Cardiac muscle cell (in vitro differentiated cells and primary cell): Measurements from ENCODE around the gene OTUD1. TPM values are rescaled to one million over a fixed set of nuclear protein-coding genes. Genes with fewer than 3 reads are reported as not detected.

Experiments
- DNase-seq, 2 donors: peaks; one replicate each; pipeline versions ENCODE4 v3.0.0 to v3.0.0-alpha.2; 2010 to 2017; ENCODE audit warnings: low read depth in 1 of 2, low spot score in 1 of 2
- H3K27ac ChIP-seq: fragments of 200-600 bp; sonication (generic); 2 replicates; pipeline ENCODE4 v1.5.1; 2016
- H3K27me3 ChIP-seq: fragments of 200-600 bp; sonication (generic); 2 replicates; pipeline ENCODE4 v1.6.0; 2016; ENCODE audit warnings: control low read depth
- H3K36me3 ChIP-seq: fragments of 200-600 bp; sonication (generic); 2 replicates; pipeline ENCODE4 v1.5.1; 2016; ENCODE audit warnings: control low read depth
- H3K4me1 ChIP-seq: fragments of 200-600 bp; sonication (generic); 2 replicates; pipeline ENCODE4 v1.8.1; 2017; ENCODE audit warnings: low read depth, mild to moderate bottlenecking, mixed run types
- H3K4me3 ChIP-seq: fragments of 200-600 bp; sonication (generic); 2 replicates; pipeline ENCODE4 v1.5.1; 2016; ENCODE audit warnings: mild to moderate bottlenecking
- H3K9me3 ChIP-seq: fragments of 200-600 bp; sonication (generic); 2 replicates; pipeline ENCODE4 v1.5.1; 2017; ENCODE audit warnings: low read depth, mild to moderate bottlenecking, control low read depth
- CTCF ChIP-seq: IDR thresholded peaks from 2 replicates; pipeline ENCODE4 v1.5.1; 2012; ENCODE audit warnings: low read depth, mild to moderate bottlenecking, low read length
- polyA plus RNA-seq: library from polyadenylated mRNA; unstranded; fragments of >200 nt; fragmentation: Nextera tagmentation; extraction: Ambion mirVana; gene quantifications from 2 replicates; pipeline ENCODE4 v1.2.1, GENCODE V29; 2016
- total RNA-seq: library from RNA; depleted of rRNA; stranded (reverse); fragments of >200 nt; gene quantifications from 2 replicates; pipeline ENCODE4 v1.2.3, GENCODE V29; 2016

The OTUD1 gene
- total and polyA plus RNA-seq, 2 experiments from 2014 or later = 12.6 to 15.3 TPM

DNA sequence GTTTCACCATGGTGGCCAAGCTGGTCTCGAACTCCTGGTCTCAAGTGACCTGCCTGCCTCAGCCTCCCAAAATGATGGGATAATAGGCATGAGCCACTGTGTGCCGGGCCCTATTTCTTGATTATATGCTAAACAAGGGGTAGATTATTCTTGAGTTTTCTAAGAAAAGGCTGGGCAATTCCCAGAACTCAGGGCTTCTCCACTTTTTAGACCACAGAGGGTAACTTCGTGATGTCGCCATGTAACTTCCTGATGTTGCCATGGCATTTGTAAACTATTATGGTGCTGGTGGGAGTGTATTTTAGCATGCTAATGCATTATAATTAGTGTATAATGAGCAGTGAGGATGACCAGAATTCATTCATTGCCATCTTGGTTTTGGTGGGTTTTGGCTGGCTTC lies 35.8 kb downstream of the OTUD1 start:
- TF ChIP-seq CTCF = no peak
- Histone ChIP-seq H3K36me3 (no peaks in the 10 kb centered on the region), H3K4me3 (no peak overlapping the region), H3K4me1 (peaks cover 9% of the 10 kb centered on the region), H3K27ac (no peak overlapping the region), H3K27me3 (no peaks in the 10 kb centered on the region), H3K9me3 (no peaks in the 10 kb centered on the region)
- no peak for DNase-seq

- H3K36me3 ChIP-seq = no peaks in the 10 kb centered on the region
- H3K27me3 ChIP-seq = no peaks in the 10 kb centered on the region
- no peak overlapping the region for H3K27ac ChIP-seq
- H3K4me1 ChIP-seq = no peaks in the 10 kb centered on the region
- no peak overlapping the region for H3K4me3 ChIP-seq
- no peak for TF ChIP-seq CTCF
- peak in 1 of 2 donors; percentile 3 for DNase-seq
- no peaks in the 10 kb centered on the region for H3K9me3 ChIP-seq
Observed at GRCh38 chr10:23478570-23478969, 39.7 kb downstream of the OTUD1 start.

DNA sequence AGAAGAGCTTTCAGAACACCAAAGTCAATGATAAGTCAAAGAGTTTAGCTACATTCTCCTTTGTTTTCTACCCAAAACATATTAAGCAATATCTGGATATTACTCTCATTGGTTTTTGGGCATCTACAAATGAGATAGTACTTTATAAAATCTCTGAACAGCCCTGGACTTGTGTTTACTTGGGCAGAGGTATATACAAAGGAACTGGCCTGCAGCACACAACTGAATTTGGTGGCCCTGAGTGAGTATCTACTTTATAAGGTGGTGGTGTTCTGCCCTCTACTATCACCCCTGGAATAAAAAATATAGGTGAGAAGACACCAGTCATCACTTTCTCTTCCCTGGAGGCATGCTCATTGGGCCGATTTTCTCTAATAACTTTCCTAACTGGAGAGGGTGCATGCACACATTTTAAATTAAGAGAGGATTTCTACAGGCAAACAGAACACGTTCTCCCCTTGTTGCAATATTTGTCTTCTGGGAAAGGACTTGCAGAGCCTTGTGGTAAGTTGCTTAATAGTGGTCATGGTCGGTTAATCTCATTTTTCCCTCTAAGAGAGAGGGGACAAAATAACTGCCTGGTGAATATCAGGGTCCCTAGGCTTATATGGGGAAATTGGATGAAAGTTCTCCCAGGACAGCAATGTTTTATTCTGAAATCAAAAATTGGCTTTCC lies 41.1 kb downstream of the OTUD1 start:
- H3K4me1 ChIP-seq = no peaks in the 10 kb centered on the region
- H3K4me3 ChIP-seq = no peak overlapping the region
- DNase-seq = peak in 1 of 2 donors; percentile 2
- no peak for TF ChIP-seq CTCF
- H3K9me3 ChIP-seq = no peaks in the 10 kb centered on the region
- H3K36me3 ChIP-seq = no peaks in the 10 kb centered on the region
- H3K27ac ChIP-seq = no peak overlapping the region
- no peaks in the 10 kb centered on the region for H3K27me3 ChIP-seq

DNA sequence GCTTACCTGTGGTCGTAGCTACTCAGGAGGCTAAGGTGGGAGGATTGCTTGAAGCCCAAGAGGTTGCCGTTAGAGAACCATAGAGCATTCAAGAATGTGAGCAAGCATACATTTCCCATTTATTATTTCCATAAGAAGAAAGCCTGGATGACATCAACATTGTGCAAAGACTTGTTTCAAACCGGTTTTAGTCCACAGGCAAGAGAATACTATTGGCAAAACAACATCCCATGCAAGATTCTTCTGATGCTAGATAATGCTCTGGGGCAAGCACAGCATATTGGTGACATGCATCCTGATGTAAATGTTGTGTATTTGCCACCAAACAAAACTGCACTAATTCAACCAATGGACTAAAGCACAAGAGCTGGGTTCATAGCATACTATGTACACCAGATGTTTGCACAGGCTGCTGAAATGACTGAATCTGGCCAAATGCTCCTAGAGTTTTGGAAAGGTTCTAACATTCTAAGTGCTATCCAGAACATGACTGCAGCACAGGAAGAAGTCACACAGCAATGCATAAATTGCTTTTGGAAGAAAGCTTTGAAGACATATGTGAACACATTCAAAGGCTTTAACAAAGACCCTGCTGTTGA lies 42.6 kb downstream of the OTUD1 start:
- Histone ChIP-seq H3K4me1 (no peaks in the 10 kb centered on the region), H3K27me3 (no peaks in the 10 kb centered on the region), H3K4me3 (no peak overlapping the region), H3K9me3 (no peaks in the 10 kb centered on the region), H3K36me3 (no peaks in the 10 kb centered on the region), H3K27ac (no peak overlapping the region)
- no peak for DNase-seq
- TF ChIP-seq CTCF = no peak

DNA sequence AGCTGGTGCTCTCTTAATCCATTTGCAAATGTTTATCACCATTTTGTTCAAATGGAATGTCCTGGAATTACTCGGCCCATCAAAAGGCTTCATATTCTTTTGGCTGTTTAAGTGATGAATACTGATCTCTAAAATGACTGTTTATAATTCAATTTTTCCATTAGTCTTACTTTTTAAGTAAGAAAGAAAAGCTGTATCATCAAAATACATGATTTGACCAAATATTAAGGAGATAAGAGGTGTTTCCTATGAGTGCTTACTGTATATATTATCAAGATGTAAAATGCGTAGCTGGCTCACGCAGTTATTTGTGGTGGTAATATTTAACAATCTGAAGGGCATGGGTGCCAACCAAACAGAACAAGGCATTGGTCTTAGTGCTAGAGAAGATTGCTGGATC lies 51.2 kb downstream of the OTUD1 start:
- Histone ChIP-seq H3K4me1 (no peaks in the 10 kb centered on the region), H3K36me3 (no peaks in the 10 kb centered on the region), H3K4me3 (no peak overlapping the region), H3K9me3 (no peaks in the 10 kb centered on the region), H3K27me3 (no peaks in the 10 kb centered on the region), H3K27ac (no peak overlapping the region)
- TF ChIP-seq CTCF = no peak
- no peak for DNase-seq

Other genes starting within 250 kb of the OTUD1 start
- not detected in 2 replicates for gene PTF1A, start 246.8 kb upstream of the OTUD1 start, total RNA-seq
- not detected in 2 replicates for gene PTF1A, start 246.8 kb upstream of the OTUD1 start, polyA plus RNA-seq
- gene C10orf67, start 94.3 kb upstream of the OTUD1 start, total RNA-seq = 0.11 and 0.33 TPM in 2 replicates
- gene C10orf67, start 94.3 kb upstream of the OTUD1 start, polyA plus RNA-seq = 0.16 TPM in 1 of 2 replicates, not detected in the other